ENCODE results near the gene RNU5D-1.

The RNU5D-1 gene

DNA sequence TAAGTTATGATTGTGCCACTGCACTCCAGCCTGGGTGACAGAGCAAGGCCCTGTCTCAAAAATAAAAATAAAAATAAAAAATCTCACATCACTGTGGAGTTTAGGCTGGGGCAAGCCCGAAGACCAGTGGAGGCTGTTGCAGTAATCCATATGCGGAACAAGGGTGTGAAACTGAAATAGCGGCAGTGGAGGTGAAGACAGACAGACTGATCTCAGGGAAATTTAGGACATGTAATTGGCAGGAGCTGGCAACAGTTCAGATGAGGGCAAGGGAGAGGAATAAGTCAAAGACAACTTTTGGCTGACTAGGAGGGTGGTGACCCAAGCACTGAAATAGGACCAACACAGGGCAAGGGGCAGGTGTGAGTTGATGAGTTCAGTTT lies 48.1 kb downstream of the RNU5D-1 start:
- Histone ChIP-seq H3K27me3 (ENCODE audit: insufficient read depth, low read length) (no peaks in the 10 kb centered on the region), H3K9ac (ENCODE audit: low read length) (no peak overlapping the region), H3K79me2 (ENCODE audit: insufficient read depth, low read length) (no peaks in the 10 kb centered on the region), H3K27ac (ENCODE audit: low read depth, low read length, poor library complexity, severe bottlenecking) (no peak overlapping the region), H3K4me1 (ENCODE audit: insufficient read depth, low read length, severe bottlenecking) (peaks cover 9% of the 10 kb centered on the region), H3K4me3 (ENCODE audit: low read depth, low read length, poor library complexity, severe bottlenecking) (no peak overlapping the region), H4K20me1 (ENCODE audit: insufficient read depth, low read length) (no peaks in the 10 kb centered on the region), H3F3A (ENCODE audit: insufficient read depth, low read length) (no peaks in the 10 kb centered on the region), H3K9me3 (ENCODE audit: low read length) (no peaks in the 10 kb centered on the region), H3K4me2 (ENCODE audit: low read length) (no peak overlapping the region), H3K9me2 (ENCODE audit: low read depth, low read length) (no peaks in the 10 kb centered on the region), H2AFZ (ENCODE audit: low read length) (no peak overlapping the region), H3K36me3 (ENCODE audit: insufficient read depth, low read length) (no peaks in the 10 kb centered on the region)
- TF ChIP-seq EZH2 (IDR thresholded peaks at IDR 0.05; ENCODE audit: borderline replicate concordance, low read length): no peak
- TF ChIP-seq, protein P1, sequence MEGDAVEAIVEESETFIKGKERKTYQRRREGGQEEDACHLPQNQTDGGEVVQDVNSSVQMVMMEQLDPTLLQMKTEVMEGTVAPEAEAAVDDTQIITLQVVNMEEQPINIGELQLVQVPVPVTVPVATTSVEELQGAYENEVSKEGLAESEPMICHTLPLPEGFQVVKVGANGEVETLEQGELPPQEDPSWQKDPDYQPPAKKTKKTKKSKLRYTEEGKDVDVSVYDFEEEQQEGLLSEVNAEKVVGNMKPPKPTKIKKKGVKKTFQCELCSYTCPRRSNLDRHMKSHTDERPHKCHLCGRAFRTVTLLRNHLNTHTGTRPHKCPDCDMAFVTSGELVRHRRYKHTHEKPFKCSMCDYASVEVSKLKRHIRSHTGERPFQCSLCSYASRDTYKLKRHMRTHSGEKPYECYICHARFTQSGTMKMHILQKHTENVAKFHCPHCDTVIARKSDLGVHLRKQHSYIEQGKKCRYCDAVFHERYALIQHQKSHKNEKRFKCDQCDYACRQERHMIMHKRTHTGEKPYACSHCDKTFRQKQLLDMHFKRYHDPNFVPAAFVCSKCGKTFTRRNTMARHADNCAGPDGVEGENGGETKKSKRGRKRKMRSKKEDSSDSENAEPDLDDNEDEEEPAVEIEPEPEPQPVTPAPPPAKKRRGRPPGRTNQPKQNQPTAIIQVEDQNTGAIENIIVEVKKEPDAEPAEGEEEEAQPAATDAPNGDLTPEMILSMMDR (IDR thresholded peaks at IDR 0.05; ENCODE audit: low read length): no peak

DNA sequence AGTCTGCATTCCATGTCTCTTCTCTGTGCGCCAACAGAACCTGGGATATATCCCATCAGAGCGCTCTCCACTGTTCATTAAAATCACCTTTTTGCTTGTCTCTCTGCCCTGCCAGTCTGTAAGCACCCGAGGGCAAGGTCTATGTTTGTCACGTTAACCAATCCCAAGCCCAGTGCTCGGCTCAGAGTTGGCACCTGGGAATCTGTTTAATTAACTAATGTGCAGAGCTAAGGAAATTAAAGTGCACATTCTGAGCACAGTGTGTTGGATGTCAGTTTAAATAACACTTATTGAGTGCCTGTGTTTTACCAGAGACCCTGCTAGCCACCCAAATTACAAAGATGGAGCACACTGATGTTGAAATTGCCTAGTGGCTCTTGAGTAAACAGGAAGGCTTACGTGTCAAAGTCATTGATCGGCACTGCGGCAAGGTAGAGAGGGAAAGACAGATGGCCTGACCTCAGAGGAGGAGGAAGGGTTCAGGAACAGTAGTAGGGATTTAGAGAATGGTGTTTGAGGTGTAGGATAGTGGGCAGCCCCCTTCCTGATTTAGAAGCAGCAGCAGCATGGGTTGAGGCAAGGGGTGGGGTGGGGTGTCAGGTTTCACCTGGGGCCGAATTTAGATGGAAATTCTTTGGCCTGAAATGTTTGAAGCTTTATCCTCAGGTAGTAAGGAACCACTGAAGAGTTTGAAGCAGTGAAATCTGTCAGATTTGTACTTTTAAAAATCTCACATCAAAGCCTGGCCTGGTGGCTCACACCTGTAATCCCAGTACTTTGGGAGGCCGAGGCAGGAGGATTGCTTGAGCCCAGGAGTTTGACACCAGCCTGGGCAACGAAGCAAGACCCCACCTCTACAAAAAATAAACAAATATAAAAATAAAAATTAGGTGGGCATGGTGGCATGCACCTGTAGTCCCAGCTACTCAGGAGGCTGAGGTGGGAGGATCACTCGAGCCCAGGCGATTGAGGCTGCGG lies 48.8 kb downstream of the RNU5D-1 start:
- Histone ChIP-seq H4K20me1 (ENCODE audit: insufficient read depth, low read length) (no peaks in the 10 kb centered on the region), H3K27ac (ENCODE audit: low read depth, low read length, poor library complexity, severe bottlenecking) (no peak overlapping the region), H3K27me3 (ENCODE audit: insufficient read depth, low read length) (no peaks in the 10 kb centered on the region), H3K9ac (ENCODE audit: low read length) (no peak overlapping the region), H3K9me3 (ENCODE audit: low read length) (no peaks in the 10 kb centered on the region), H3K36me3 (ENCODE audit: insufficient read depth, low read length) (no peaks in the 10 kb centered on the region), H3K4me3 (ENCODE audit: low read depth, low read length, poor library complexity, severe bottlenecking) (no peak overlapping the region), H3K9me2 (ENCODE audit: low read depth, low read length) (no peaks in the 10 kb centered on the region), H3F3A (ENCODE audit: insufficient read depth, low read length) (no peaks in the 10 kb centered on the region), H3K4me1 (ENCODE audit: insufficient read depth, low read length, severe bottlenecking) (peaks cover 11% of the 10 kb centered on the region), H2AFZ (ENCODE audit: low read length) (no peak overlapping the region), H3K4me2 (ENCODE audit: low read length) (no peak overlapping the region), H3K79me2 (ENCODE audit: insufficient read depth, low read length) (no peaks in the 10 kb centered on the region)
- no peak for TF ChIP-seq EZH2 (IDR thresholded peaks at IDR 0.05; ENCODE audit: borderline replicate concordance, low read length)
- TF ChIP-seq, protein P1 (IDR thresholded peaks at IDR 0.05; ENCODE audit: low read length): no peak

All from OCI-LY1 (cell line).